Left lobe of liver (tissue), 2 donors: ENCODE measurements around the gene GOT2. TPM values are rescaled to one million over a fixed set of nuclear protein-coding genes. Genes with fewer than 3 reads are reported as not detected.
"Not testable (repeated sequence)": the region's sequence is repeated elsewhere in the genome, so short reads cannot be mapped to it uniquely, and the experiment has no call there.

Source experiments
- ATAC-seq: fragments of 200-7000 bp; cut with Tn5 transposase; one replicate; pipeline ENCODE4 v1.9.1; 2020; ENCODE audit warnings: mild to moderate bottlenecking, moderate library complexity
- DNase-seq: peaks from one replicate; pipeline ENCODE4 v3.0.0-alpha.2; 2020; ENCODE audit warnings: low spot score
- total RNA-seq: library from RNA; stranded (reverse); gene quantifications from one replicate; pipeline ENCODE4 v1.2.1, GENCODE V29; 2021
- donor health status: DM: no; HTN: no; CAD: no; lungs with moderate emphysema.
- donor health status: DM: no; HTN: yes; CAD: no.

Gene GOT2
- total RNA-seq: 187 TPM

GRCh38 chr16:58733671-58734458, at the start of gene GOT2:
Gene GOT2 (minus strand): TSS chr16:58734316. CDS start chr16:58734228, 88 bp downstream.
- DNase-seq (peak; percentile 90), ATAC-seq (peak; percentile 88)

- DNase-seq: not testable (repeated sequence)
Observed at GRCh38 chr16:58779291-58779690, 45.2 kb upstream of the GOT2 start.

DNA sequence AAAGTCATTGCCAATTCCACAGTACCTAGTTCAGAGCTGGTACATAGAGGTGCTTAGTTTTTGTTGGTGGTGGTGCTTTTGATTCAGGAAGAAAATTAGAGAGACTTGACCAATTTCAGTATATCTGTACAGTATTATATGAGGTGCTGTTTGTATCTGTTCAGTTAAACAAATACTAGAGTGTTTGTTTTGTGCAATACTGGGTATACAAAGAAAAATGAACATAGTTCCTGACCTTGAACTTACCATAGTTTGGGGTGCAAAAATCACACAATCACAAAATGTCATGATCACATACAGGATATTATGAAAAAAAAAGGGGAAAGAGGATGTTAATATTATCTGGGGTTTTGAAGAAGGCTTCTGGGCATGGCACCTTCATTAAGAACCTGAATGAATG, 39.8 kb upstream of the GOT2 start:
- ATAC-seq: peak; percentile 49
- DNase-seq: no peak

More at GRCh38 chr16:58779291-58779690, 45.2 kb upstream of the GOT2 start:
- not testable (repeated sequence) for ATAC-seq

GRCh38 chr16:58768145-58768544, 34.0 kb upstream of the GOT2 start:
- DNase-seq (no peak), ATAC-seq (no peak)

DNA sequence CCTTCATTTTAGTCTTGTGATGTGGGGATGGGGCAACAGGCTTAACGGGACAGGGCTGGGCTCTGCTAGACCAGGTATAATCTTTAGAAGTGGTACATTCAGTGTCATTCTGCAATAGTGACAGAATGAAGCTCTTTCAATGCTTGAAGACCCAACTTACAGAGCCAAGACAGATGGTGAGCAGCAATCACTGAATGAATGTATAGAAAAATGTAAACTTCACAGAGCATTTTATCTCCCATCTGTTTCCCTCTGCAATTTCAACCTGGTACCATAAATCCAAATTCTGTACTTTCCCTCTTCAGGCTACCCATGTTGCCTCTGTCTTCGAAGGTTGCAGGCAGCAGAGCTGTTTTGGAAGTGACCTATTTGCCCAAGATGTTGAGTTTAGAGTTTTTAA, 33.5 kb upstream of the GOT2 start:
- ATAC-seq: no peak
- DNase-seq: no peak

GRCh38 chr16:58756650-58757332, 22.7 kb upstream of the GOT2 start:
- ATAC-seq: no peak

DNA sequence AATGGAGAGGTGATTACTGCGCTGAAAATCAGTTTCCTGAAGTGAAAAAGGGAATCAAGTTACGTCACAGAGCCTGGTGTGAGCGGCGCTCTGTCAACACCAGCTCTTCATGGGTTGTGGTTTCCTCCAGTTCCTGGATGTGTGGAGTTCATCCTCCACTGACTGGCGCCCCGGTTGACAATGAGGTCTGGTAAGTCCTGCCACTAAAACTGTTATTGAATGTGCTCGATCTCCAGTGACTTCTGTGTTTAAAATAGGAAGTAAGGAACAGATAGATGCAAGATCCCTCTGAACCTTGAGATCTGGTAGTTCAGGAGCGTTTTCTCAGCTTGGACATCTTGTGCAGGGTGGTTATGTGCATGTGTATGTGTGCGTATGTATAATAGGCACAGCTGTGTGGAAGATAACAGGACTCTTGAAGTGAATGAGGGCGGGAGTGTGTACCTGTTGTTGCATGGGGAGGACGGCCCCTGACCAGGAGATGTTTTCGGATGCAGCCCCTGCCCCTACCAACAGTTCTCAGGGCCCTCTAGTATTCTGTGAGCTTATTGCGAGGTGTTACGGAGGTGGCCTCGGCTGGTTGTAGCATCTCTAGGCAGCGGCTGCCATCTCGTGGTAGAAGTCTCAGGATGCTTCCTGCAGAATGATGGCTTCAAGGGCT, 22.0 kb upstream of the GOT2 start:
- DNase-seq (peak; percentile 76), ATAC-seq (peak; percentile 98)

More at GRCh38 chr16:58756650-58757332, 22.7 kb upstream of the GOT2 start:
- DNase-seq: no peak

DNA sequence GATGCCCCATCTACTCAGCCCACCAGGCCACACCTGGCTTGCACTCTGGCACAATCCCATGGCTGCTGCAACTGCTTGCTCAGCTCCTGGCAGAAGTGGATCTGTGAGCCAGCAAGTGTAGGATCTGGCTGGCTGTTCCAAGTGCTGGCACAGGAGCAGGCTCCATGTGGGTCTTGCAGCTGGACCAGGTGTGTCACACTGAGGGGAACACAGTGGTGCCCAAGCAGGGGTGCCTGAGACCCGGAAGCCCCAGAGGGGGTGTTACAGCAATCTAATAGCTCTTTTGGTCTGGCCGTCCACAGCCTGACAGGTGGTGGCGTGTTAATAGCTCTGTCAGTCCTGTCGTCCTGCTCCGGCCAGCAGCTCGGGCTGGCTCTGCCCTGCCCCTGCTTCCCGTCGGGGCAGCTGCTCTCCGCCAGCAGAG, 19.6 kb upstream of the GOT2 start:
- no peak for DNase-seq
- peak; percentile 55 for ATAC-seq

DNA sequence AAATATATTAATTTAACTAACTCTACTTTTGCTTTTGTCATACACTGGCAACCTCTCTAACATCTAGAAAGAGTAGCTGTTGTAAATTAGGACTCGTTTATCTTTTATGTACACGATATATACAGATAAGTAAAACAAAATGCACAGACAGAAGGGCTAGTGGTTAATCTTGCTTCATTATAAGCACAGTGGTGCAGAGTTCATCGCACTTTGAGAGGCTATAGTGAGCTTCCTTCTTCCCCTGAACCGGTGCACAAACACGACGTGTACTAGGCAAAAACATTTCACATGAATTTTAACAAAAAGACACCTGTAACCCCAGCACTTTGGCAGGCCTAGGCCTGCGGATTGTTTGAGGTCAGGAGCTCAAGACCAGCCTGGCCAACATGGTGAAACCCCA, 10.4 kb upstream of the GOT2 start:
- ATAC-seq (no peak), DNase-seq (no peak)

DNA sequence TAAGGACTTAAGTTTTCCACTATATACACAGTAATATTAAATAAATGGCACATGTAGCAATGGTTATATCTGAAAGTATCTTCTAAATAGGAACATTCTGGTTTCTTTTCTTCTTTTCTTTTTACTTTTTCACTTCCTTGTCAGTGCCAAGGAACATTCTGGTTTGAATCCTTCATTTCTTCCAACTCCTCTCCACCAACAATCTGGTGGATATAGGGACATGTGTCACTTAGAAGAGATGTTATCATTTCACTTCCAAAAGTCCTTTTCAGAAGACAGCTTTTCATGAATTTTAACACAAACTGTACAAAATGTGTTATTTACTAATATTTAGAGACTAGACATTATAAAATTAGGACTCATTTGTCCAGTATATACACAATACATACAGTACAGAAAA, 7.9 kb upstream of the GOT2 start:
- no peak for ATAC-seq

GRCh38 chr16:58741166-58741565, 7.0 kb upstream of the GOT2 start:
- DNase-seq (no peak), ATAC-seq (no peak)

More for the DNA sequence above, 7.9 kb upstream of the GOT2 start:
- DNase-seq: no peak

GRCh38 chr16:58738672-58739296, 4.7 kb upstream of the GOT2 start:
- ATAC-seq (no peak), DNase-seq (no peak)

- ATAC-seq, DNase-seq: not testable (repeated sequence)
Observed at GRCh38 chr16:58736341-58736740, 2.2 kb upstream of the GOT2 start.

- DNase-seq: no peak
- no peak for ATAC-seq
Observed at GRCh38 chr16:58734459-58734787, 307 bp upstream of the GOT2 start.

GRCh38 chr16:58733248-58733670, 857 bp downstream of the GOT2 start:
- peak; percentile 68 for DNase-seq
- peak; percentile 62 for ATAC-seq

DNA sequence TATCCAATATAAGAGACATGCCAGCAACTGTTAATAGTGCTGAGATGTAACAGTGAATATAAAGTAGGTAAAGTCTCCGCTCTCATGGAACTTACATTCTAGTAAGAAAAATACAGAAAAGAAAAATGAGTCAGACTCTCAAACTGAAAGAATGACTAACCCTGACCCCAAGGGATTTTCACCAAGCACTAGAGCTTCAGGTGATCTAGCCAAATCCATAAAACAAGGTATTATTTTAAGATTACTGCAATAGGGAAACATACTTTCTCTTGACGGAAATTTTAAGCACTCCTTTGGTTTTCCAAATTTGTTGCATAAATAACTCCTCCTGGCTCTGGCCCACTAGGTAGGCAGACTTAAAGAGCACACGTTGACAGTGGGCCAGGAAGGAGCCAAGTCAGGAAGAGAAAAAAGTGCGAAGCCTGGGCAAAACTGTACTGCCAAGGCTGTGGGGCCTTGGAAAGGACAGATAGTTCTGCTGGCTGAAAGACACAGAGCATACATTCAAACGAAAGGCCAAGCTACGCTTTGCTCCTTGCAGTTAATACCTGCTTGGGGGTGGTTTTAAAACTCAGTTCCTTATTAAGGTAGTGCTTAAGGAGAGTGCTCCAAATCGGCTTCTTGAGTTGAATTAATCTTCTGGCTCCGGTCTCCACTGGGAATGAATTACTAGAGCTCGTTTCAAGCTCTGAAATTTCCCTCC, 1.4 kb downstream of the GOT2 start:
- no peak for ATAC-seq
- no peak for DNase-seq

DNA sequence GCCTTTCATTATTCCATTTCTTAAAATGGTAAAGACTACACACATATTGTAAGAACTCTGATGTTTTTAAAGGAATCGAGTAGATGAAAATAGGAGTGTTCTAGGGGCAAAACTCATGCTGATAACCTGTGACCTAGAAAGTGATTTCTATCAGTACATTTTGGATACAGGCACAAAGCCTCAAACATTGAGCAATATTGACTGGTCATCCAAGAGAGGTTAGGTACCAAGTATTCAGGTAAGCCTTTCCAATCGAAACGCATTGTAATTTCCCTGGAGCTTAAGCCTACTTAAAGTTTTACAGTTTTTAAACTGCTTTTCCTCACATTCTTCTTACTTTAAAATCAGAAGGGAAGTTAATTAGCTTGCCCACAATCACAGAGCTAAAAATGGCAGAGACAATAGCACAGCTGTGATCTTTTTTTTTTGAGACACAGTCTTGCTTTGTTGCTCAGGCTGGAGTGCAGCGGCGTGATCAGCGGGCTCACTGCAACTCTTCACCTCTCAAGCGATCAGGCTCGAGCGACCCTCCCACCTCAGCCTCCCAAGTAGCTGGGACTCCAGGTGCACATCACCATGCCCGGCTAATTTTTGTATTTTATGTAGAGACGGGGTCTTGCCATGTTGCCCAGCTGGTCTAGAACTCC, 3.3 kb downstream of the GOT2 start:
- no peak for DNase-seq
- peak; percentile 33 for ATAC-seq

GRCh38 chr16:58727796-58728568, 6.1 kb downstream of the GOT2 start:
- DNase-seq: no peak
- peak; percentile 19 for ATAC-seq

DNA sequence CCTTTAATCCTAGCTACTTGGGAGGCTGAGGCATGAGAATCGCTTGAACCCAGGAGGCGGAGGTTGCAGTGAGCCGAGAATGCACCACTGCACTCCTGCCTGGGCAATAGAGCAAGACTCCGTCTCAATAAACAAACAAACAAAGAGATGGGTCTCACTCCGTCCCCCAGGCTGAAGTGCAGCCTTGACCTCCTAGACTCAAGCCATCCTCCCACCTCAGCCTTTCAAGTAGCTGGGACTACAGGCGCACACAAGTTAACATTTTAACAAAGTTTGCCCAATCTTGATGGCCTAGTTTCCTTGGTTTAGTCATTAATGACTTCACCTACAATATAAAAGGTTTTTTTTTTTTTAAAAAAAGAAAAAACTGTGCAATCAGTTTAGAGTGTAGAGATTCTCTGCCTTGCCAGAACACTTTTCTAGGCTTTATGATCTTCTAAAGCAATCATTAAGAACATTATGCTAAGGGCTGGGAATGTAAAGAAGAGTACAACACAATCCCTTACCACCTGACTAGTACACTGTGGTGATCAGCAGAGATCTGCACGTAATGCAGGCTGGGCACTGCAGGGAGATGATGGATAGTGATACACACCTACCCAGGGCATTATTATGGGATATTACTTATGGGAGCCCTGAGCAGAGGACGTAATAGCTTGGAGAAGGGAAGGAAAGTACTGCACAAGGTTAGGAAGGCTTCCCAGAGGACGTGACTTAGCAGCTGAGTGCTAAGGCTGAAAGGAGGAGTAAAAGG, 6.9 kb downstream of the GOT2 start:
- ATAC-seq (peak; percentile 55), DNase-seq (peak; percentile 64)
